Activated CD4-positive, alpha-beta T cell treated with anti-CD3 and anti-CD28 coated beads, Interleukin-2, amount 50 U/mL, for 24 hours (primary cell): ENCODE results near the gene SLC6A13.
"Not testable (repeated sequence)": the region's sequence is repeated elsewhere in the genome, so short reads cannot be mapped to it uniquely, and the experiment has no call there.

ENCODE experiments used
- DNase-seq, 2 donors: peaks; one replicate each; pipeline ENCODE4 v3.0.0-alpha.2; 2020; ENCODE audit warnings: low read depth in 1 of 2, low spot score in 1 of 2

The SLC6A13 gene

DNA sequence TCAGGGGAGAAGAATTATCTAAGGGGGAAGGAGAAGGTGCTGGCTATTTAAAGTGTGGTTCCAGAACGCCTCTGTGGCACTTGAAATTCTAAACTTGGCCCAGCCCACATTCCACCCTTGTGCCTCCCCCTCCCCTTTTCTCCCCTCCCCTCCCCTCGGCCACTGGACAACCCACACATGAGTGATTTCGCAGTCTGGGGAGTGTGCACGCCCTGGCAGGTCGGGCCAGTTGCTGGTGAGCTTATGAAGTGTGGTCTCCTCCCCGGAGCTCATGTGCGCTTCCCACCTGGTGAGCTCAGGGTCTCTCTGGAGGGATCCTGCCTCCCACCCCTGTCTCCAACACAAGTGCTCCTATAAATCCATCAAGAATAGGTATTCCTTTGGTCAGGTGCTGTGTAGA lies at the start of gene SLC6A13:
Gene SLC6A13 (minus strand): TSS at position 20 of the 400 bp plus-strand sequence. CDS start 2,784 bp downstream, outside the sequence.
- no peak for DNase-seq

DNA sequence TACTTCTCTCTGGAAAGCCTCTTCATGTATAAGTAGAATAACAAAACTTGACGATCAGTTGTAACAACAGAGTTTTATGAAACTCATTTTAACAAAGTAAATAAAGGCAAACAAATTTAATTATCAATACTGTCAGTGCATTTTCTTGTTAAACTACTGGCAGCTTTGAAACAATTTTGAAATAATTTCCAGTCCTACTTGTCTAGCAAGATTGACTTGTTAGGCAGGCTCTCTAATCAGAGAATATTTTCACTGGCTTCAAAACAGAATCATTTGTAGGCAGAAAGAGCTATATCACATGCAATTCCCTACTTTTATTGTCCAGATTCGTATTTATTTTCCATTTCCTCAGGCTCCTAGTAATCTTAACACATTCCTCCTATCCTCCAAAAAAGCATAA lies 45.9 kb upstream of the SLC6A13 start:
- DNase-seq = no peak

DNA sequence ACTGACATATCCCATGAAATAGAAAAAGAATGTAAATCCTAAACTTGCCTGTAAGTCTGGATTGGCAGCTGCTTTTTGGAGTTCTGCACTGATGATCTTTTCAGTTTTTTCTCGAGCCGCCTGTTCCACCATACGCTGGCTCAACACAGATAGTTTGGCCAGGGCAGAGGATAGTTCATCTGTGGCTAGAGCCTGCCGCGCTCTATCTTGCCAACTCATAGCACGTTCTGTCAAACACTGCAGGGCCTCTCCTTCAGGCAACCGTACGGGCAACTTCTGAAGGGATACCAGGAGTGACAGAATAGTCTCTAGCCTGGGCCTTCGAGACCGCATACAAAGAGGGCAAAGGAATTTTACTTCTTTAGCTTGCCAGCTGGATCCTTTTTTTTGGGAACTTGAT lies 44.8 kb upstream of the SLC6A13 start:
- no peak for DNase-seq

DNA sequence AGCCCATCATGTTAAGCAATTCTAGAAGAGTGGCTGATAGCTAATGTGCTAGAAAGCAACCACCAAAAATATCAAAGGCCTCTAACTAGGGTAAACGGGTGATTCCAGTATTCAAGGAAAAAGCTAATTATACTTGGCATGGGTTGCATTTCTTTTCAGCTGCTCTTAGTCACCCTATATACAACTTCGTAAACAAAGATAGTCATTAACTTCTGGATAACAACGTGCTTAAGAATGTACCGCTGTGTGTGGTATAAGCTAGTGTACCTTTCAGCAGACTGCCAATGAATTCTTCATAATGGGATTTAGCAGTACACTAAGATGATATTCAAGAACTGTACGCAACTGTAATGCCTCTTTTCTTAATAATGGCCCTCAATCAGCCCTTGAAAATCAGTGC lies 42.2 kb upstream of the SLC6A13 start:
- no peak for DNase-seq

DNA sequence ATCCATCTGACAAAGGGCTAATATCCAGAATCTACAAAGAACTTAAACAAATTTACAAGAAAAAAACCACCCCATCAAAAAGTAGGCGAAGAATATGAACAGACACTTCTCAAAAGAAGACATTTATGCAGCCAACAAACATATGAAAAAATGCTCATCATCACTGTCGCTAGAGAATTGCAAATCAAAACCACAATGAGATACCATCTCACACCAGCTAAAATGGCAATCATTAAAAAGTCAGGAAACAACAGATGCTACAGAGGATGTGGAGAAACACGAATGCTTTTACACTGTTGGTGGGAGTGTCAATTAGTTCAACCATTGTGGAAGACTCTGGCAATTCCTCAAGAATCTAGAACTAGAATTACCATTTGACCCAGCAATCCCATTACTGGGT lies 40.1 kb upstream of the SLC6A13 start:
- not testable (repeated sequence) for DNase-seq

DNA sequence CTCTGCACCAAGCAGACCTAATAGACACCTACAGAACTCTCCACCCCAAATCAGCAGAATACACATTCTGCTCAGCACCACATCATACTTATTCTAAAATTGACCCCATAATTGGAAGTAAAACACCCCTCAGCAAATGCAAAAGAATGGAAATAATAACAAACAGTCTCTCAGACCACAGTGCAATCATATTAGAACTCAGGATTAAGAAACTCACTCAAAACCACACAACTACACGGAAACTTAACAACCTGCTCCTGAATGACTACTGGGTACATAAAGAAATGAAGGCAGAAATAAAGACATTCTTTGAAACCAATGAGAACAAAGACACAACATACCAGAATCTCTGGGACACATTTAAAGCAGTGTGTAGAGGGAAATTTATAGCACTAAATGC lies 37.5 kb upstream of the SLC6A13 start:
- DNase-seq = not testable (repeated sequence)

DNA sequence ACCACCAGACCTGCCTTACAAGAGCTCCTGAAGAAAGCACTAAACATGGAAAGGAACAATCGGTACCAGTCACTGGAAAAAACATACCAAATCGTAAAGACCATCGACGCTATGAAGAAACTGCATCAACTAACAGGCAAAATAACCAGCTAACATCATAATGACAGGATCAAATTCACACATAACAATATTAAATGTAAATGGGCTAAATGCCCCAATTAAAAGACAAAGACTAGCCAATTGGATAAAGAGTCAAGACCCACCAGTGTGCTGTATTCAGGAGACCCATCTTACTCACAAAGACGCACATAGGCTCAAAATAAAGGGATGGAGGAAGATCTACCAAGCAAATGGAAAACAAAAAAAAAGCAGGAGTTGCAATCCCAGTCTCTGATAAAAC lies 36.9 kb upstream of the SLC6A13 start:
- DNase-seq = not testable (repeated sequence)

DNA sequence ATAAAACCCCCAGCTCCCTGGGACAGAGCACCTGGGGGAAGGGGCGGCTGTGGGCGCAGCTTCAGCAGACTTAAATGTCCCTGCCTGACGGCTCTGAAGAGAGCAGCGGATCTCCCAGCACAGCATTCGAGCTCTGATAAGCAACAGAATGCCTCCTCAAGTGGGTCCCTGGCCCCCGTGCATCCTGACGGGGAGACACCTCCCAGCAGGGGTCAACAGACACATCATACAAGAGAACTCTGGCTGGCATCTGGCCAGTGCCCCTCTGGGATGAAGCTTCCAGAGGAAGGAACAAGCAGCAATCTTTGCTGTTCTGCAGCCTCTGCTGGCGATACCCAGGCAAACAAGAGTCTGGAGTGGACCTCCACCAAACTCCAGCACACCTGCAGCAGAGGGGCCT lies 35.4 kb upstream of the SLC6A13 start:
- DNase-seq = not testable (repeated sequence)

DNA sequence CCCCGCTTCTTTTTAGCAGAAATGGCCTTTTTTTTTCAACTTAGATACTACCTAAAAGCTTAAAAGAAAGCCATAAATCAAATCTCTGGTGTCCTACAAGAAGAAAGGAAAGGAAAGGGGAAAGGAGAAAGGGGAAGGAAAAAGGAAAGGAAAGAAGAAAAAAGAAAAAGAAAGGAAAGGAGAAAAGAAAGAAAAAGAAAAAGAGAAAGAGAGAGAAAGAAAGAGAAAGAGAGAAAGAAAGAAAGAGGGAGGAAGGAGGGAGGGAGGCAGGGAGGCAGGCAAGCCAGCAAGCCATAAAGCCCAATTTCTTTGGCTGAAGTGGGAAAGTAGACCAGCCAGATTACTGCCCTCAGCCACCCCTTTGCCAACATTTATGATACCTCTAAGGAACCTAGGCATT lies 32.5 kb upstream of the SLC6A13 start:
- DNase-seq = no peak

DNA sequence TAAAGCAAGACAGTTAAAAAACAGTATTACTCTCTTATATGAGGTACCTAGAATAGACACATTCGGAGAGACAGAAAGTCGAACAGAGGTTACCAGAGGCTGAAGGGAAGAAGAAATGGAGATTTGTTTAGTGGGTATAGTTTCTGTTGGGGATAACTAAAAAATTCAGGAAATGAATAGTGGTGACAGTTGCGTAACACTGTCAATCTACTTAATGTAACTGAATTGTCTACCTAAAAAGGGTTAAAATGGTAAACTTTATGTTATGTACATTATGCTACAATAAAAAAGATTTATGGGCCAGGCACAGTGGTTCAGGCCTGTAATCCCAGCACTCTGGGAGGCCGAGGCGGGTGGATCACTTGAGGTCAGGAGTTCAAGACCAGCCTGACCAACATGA lies 30.6 kb upstream of the SLC6A13 start:
- no peak for DNase-seq

DNA sequence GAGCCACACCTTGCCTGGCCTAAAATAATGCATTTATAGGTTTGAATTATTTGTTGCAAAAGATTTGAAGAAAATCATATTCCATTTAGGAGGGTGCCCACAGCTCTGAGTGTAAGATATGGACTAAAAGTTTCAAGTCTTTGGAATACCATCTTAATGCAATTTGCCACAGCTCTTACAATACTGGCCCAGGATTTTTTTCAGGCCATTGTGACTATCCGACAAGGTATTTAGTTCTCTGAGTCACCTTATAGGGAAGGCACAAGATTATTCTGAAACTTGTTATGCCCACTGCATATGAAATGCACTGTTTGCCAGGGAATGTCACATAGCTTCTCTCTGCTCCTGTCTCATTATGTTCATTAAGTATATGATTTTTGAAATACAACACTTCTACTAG lies 29.6 kb upstream of the SLC6A13 start:
- DNase-seq = no peak

DNA sequence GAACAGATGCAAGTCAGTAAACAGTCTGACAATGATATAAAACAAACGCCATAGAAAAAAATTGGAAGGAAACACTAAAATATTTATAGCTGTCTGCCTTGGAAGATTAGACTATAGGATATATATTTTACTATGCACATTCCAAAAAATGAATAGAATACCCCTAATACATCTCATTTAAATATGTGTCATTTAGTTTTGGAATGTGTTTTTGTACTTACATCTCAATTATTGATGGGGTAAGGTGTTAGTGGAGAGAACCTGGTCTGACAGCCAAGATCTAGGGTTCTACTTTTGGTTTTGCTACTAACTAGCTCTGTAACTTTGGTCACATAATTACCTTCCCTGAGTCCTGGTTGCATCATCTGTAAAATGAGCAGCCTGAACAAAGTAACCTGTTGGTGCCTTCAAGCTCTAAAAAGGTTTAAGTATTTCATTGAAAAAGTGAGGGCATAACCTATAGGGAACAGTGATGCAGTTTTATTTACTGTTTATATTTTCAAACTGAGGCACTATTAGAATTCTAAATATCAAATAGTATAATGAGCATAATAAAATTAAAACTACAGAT lies 28.6 kb upstream of the SLC6A13 start:
- DNase-seq = no peak

DNA sequence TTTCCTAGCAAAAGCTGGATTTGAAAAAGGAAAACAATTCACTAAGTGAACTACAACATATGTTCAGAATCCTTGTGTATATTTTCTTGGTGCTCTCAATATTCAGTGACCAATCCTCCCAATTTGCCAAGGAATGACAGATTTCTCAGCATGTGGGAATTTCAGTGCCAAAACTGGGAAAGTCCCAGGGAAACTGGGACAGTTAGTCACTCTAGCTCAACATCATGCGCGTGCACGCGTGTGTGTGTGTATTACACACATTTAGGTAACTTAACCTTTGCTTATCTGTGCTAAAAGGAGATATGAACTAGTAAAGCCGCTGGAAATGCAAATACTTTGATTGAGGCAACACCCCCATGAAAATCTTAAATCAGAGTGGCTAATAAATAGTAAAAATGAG lies 26.1 kb upstream of the SLC6A13 start:
- DNase-seq = no peak

DNA sequence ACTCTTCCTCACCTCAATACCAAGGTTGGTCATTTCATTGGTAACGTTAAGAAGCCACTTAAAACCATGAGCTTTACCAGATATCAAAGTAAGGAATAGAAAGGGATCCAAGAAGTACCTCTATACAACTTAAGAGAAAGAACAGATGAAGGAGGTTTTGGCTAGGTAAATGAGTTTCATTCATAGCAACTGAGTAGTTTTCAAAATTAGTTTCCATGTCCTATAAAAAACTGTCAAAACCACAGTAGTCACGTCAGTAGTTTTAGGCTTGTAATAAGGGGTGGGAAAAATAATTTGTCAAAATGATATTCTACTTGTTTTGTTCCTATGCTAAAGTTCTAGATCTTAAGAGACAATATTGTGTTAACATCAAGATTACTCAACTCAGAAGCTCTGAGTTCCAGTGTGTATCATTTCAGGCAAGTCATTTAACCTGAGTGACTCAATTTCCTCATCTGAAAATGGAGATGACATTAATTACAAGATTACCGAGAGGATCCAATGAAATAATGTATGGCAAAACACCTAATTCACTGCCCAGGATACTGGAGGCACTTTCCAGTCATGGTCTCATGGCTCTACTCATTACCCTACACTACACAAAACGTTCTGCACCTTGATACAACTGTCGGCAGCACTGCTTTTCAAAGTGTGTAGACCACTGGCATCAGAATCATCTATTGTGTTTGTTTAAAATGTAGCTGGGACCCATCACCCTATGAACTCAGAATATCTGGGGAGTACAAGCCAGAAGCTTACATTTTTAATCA lies 24.1 kb upstream of the SLC6A13 start:
- DNase-seq = no peak

DNA sequence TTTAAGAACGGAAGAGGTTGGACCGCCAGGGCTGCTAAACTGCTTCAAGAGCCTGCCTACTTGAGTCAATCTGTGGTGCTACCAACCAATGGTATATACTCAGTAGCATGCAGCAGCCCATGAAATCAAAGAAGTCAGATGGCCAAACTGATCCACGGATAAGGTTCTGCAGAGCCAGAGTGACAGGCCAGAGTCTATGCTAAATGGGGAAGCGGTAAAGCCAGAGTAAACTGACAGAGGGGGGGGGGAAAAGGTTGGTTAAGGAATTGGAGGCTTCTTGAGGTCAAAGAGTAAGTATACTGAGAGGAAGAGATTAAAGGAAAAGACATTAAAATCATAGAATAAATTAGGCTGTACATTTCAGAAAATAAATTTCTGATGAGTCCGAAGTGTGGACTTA lies 15.4 kb upstream of the SLC6A13 start:
- no peak for DNase-seq

DNA sequence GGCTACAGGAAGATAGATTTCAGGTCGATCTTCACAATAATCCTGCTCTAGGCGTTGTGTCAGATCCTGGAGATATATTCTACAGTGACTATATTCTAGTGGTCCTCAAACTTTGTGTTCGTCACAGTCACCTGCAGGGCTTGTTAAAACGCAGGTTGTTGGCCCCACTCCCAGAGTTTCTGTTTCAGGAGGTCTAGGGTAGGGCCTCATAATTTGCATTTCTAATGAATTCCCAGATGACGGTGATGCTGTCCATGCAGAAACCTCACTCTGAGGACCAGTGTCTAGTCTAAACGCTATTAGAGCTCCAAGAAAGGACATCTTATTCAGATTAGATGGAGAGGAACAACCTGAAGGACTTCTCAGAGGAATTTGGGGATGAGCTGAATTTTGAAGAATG lies 13.2 kb upstream of the SLC6A13 start:
- DNase-seq = no peak

DNA sequence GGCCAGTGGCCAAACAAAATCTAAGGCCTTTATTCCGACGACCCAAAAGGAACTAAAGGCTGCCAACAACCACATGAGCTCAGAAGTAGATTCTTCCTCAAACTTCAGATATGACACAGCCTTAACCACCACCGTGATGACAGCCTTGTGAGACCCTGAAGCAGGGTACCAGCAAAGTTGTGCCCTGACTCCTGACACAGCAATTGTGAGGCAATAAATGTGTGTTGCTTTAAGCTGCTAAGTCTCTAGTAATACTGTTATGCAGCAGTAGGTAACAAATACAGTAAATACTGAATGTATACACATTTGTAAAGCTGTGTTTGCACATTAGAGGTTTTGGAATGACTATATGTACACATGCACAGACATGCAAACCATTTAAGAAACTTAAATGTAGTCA lies 10.7 kb upstream of the SLC6A13 start:
- no peak for DNase-seq

DNA sequence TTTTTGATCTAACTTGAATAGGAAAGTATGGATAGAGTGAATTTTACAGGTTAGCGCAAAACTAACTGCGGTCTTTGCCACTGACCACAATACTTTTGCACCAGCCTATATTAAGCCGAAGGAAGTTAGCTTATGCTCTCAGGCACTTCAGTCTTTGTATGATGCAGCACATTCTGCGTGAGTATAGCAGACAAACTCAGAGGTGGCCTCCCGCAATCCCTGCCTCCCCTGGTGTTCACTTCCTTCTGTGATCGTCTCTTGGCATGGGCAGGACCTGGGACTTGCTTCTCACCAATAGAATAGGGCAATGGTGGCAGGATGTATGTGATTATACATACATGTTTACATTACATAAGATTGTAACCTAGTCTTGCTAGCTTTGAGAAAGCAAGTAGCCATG lies 10.3 kb upstream of the SLC6A13 start:
- no peak for DNase-seq

DNA sequence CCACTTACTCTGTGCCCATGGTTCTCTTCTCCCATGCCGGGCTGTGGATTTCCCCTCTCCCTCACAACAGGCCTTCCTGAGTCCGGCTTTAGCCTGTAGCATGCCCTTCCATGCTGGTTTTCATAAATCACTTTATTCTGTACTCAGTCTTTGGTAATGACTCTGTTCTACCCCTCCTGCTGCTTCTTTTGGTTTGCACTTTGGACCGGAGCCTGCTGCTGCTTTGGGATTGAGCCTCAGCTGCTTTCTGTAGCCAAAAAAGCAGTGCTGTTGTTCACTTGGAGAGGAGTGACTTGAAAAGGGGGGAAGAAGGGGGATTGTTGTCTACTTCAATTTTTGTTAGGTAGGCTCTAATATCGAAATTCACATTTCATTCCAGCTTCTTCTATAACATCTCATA lies 8.5 kb upstream of the SLC6A13 start:
- no peak for DNase-seq

DNA sequence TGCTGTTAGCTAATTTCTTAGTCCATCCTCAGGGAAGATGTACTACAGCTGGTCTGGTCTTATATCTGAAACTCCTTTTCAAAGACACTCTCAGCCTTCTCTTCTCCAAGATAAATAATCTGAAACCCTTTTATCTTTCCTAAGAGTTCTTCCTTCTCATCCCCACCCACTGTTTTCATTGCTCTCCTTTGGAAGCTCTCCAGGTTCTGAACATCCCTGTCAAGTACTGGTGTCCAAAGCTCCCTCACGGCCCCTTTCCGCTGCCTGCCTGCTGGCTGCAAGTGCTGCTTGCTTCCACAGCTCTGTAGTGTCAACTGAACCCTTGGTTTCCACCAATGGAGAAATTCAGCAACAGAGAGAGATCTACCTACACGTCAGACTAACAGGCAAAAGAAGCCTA lies 6.6 kb upstream of the SLC6A13 start:
- DNase-seq = no peak

DNA sequence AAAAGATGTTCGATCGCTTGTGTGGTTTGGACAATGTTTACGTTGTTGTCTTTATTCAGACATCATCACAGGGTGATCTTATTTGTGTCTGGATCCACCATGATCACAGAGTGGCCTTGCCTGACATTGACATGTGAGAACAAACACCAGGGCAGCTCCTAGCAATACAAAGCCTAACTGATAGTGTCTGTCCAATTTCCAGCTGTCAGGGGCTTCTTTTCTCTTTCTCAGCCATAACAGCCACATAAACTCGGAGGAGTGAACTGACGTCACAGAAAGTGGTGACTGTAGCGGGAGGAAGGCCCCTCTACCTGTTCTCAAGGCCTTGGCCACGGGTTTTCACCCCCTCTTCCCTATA lies 5.8 kb upstream of the SLC6A13 start:
- no peak for DNase-seq

DNA sequence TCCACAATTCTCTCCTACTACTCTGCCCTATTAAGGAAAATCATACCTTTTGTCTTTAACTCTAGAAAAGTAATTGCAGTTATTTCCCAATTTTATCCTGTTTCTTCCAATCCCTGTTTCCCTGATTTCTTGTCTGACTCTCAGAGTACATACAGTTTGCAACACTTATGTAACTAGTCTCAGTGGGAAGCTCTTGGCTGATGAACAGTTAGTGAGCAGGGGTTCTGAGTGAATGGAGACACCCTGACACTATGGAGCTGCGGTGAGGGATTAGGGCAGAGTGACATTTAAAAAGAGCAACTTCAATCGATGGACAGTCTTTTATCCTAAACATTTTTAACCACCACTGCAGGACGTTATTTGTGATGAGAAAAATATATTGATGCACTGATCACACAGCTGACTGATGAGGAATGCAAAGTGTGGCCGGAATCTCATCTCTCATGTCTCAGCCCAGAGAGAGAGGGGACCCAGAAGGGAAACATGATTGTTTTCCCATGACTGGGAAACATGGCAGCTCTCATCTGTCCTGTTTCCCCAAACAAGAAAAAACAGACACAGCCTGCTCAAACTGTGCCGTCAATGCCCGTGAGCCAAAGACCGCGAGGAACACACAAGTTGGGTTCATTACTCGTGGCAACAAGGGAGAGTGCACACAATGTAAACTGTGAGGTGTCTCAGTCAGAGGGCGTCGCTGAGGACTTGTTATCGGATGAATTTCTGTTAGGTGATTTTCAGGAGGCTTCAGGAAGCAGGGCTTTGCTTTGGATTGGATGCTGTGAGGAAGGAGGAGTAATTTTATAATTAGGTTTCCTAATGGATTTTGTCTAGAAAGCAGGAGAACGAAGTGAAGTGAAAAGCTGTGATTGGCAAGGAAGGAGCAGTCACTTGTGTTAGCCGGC lies 5.2 kb upstream of the SLC6A13 start:
- DNase-seq = no peak
